Esophagus muscularis mucosa (tissue), 4 donors: Measurements from ENCODE around the gene PSTK. TPM values are rescaled to one million over a fixed set of nuclear protein-coding genes. Genes with fewer than 3 reads are reported as not detected.

ENCODE experiments used
- DNase-seq: peaks from one replicate; pipeline ENCODE4 v3.0.0-alpha.2; 2017; ENCODE audit errors: extremely low spot score
- H3K27ac ChIP-seq, 4 donors: fragments of 200-600 bp; sonication (generic); replicated peaks in 1 of 4; 1 replicate in 3 of 4; 2 replicates in 1 of 4; pipeline ENCODE4 v1.5.1; 2016 to 2019; ENCODE audit warnings: mild to moderate bottlenecking in 1 of 4
- H3K27me3 ChIP-seq, 4 donors: fragments of 200-600 bp; sonication (generic); one replicate each; pipeline versions ENCODE4 v1.5.1 to v1.6.0; 2016 to 2019
- H3K36me3 ChIP-seq, 4 donors: fragments of 200-600 bp; sonication (generic); one replicate each; pipeline ENCODE4 v1.5.1; 2016 to 2019
- H3K4me1 ChIP-seq, 4 donors: fragments of 200-600 bp; sonication (generic); one replicate each; pipeline ENCODE4 v1.5.1; 2016 to 2019
- H3K4me3 ChIP-seq, 4 donors: fragments of 200-600 bp; sonication (generic); 1 replicate in 2 of 4; 2 replicates in 2 of 4; pipeline ENCODE4 v1.5.1; 2016 to 2019; ENCODE audit warnings: mild to moderate bottlenecking in 4 of 4, moderate library complexity in 1 of 4
- H3K9me3 ChIP-seq, 4 donors: fragments of 200-600 bp; sonication (generic); 1 replicate in 3 of 4; 2 replicates in 1 of 4; pipeline ENCODE4 v1.5.1; 2016 to 2019
- EP300 ChIP-seq: sonication (generic); formaldehyde crosslinking; IDR thresholded peaks from one replicate; pipeline ENCODE4 v1.6.1; 2017; ENCODE audit warnings: antibody characterized with exemption
- POLR2A ChIP-seq: fragments of 450-650 bp; IDR thresholded peaks from one replicate; pipeline ENCODE4 v1.6.1; 2017; ENCODE audit warnings: antibody characterized with exemption, moderate library complexity, mild to moderate bottlenecking, low read depth
- POLR2AphosphoS5 ChIP-seq, 2 donors: sonication (generic); formaldehyde crosslinking; IDR thresholded peaks; one replicate each; pipeline ENCODE4 v1.6.1; 2017; ENCODE audit warnings: antibody characterized with exemption in 2 of 2
- WGBS: methylation state at CpG from one replicate; pipeline ENCODE4 v1.1.5; 2018; 5-methylcytosine and 5-hydroxymethylcytosine counted together
- intact Hi-C: fragments of 100-400 bp; cut with DNase I; formaldehyde crosslinking; loops from one replicate; pipeline ENCODE4 v1.15.1; 2023
- total RNA-seq, 4 donors: library from RNA; depleted of rRNA; stranded (reverse); fragments of >200 nt; gene quantifications; one replicate each; pipeline versions ENCODE4 v1.1.0 to v1.2.1, GENCODE V29; 2016
- TF ChIP-seq, protein P1 (sequence below), 3 experiments: fragments of 200-600 bp in 2 of 3; fragments of 450-650 bp in 1 of 3; sonication (generic) in 2 of 3; IDR thresholded peaks; one replicate each; pipeline ENCODE4 v1.5.1; 2017 to 2019; ENCODE audit warnings: antibody characterized with exemption in 3 of 3, mild to moderate bottlenecking in 2 of 3, moderate library complexity in 1 of 3

PSTK gene
- total RNA-seq, 4 donors from 2014 or later: 1.4 to 3.3 (median 2.7) TPM

DNA sequence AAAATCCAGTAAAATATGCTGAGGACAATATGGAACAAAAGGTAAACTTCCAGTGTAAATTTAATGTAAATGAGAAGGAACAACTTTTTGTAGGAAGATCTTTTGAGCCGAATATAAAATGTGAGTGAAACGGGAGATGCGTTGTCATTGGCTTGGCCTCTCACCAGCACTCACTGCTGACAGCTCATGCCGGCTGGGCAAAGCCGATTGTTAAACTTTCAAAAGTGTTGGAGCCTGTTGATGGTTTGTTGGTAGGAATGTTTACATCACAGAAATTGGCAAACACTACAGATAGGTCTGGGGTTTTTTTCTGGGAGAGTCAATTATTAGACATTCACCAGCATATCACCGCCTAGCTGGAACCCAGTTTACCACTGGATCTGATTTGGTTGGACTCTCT is 6.1 kb downstream of the PSTK start:
- peaks cover 0 to 1% (median 0%) of the 10 kb centered on the region in 4 donors for H3K4me1 ChIP-seq
- DNase-seq: no peak
- no peak overlapping the region for H3K4me3 ChIP-seq
- no peaks in the 10 kb centered on the region for H3K27me3 ChIP-seq
- 71% methylated on average over 6 of the region's 6 CpGs for WGBS
- H3K36me3 ChIP-seq: peaks cover 0 to 5% (median 0%) of the 10 kb centered on the region in 4 donors
- peak overlapping the region in 1 of 4 donors; percentile 1 for H3K27ac ChIP-seq
- no peak for TF ChIP-seq EP300
- no peak for TF ChIP-seq POLR2A
- TF ChIP-seq POLR2AphosphoS5 (IDR thresholded peaks at IDR 0.05): no peak
- TF ChIP-seq, protein P1, sequence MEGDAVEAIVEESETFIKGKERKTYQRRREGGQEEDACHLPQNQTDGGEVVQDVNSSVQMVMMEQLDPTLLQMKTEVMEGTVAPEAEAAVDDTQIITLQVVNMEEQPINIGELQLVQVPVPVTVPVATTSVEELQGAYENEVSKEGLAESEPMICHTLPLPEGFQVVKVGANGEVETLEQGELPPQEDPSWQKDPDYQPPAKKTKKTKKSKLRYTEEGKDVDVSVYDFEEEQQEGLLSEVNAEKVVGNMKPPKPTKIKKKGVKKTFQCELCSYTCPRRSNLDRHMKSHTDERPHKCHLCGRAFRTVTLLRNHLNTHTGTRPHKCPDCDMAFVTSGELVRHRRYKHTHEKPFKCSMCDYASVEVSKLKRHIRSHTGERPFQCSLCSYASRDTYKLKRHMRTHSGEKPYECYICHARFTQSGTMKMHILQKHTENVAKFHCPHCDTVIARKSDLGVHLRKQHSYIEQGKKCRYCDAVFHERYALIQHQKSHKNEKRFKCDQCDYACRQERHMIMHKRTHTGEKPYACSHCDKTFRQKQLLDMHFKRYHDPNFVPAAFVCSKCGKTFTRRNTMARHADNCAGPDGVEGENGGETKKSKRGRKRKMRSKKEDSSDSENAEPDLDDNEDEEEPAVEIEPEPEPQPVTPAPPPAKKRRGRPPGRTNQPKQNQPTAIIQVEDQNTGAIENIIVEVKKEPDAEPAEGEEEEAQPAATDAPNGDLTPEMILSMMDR (IDR thresholded peaks at IDR 0.05): no peak
- intact Hi-C loops: no loop called here
- H3K9me3 ChIP-seq: no peaks in the 10 kb centered on the region

DNA sequence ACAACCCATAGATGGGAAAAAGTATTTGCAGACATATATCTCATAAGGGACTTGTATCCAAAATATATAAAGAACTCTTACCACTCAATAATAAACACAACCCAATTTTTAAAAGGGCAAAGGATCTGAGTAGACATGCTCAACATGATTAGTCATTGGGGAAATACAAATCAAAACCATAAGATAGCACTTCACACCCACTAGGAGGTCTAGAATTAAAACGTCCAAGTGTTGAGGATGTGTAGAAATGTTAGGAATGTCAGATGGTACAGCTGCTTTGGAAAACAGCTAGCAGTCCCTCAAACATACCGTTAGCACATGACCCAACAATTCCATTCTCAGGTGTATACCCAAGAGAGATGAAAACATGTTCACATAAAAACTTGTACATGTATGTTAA is 8.3 kb downstream of the PSTK start:
- TF ChIP-seq EP300 (no peak), POLR2AphosphoS5 (IDR thresholded peaks at IDR 0.05) (no peak), POLR2A (no peak)
- TF ChIP-seq, protein P1 (IDR thresholded peaks at IDR 0.05): no peak
- no peaks in the 10 kb centered on the region for H3K9me3 ChIP-seq
- intact Hi-C loops: no loop called here
- no peak overlapping the region for H3K27ac ChIP-seq
- H3K4me3 ChIP-seq: no peak overlapping the region
- peaks cover 0 to 26% (median 11%) of the 10 kb centered on the region in 4 donors for H3K36me3 ChIP-seq
- DNase-seq: no peak
- WGBS: 80% methylated on average over 2 of the region's 2 CpGs
- H3K4me1 ChIP-seq: no peaks in the 10 kb centered on the region
- no peaks in the 10 kb centered on the region for H3K27me3 ChIP-seq

DNA sequence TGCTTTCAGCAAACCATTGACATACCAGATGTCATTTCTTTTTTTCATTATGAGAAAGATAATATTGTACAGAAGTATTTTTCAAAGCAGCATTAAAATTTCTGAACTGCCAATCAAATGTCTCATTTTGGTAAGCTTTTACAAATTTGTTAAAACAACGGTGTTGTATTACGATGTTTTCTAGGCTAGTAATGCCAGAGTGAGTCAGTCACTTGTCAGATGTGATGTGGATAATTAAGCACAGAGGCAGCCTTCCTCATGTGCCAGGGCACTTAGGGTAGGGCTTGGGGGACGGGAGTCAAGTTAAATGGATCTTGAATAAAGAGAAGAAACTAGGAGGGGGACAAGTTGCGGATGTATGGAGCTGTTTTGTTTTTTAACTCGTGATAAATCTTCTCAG is 10.1 kb downstream of the PSTK start:
- no peak for DNase-seq
- Histone ChIP-seq H3K4me1 (no peaks in the 10 kb centered on the region), H3K27me3 (no peaks in the 10 kb centered on the region), H3K9me3 (no peaks in the 10 kb centered on the region), H3K36me3 (peaks cover 11 to 44% (median 27%) of the 10 kb centered on the region in 4 donors), H3K4me3 (no peak overlapping the region), H3K27ac (no peak overlapping the region)
- intact Hi-C loops: no loop called here
- TF ChIP-seq, protein P1 (IDR thresholded peaks at IDR 0.05): no peak
- TF ChIP-seq EP300: no peak
- TF ChIP-seq POLR2AphosphoS5 (IDR thresholded peaks at IDR 0.05): no peak
- TF ChIP-seq POLR2A: no peak
- 76% methylated on average over 5 of the region's 5 CpGs for WGBS

DNA sequence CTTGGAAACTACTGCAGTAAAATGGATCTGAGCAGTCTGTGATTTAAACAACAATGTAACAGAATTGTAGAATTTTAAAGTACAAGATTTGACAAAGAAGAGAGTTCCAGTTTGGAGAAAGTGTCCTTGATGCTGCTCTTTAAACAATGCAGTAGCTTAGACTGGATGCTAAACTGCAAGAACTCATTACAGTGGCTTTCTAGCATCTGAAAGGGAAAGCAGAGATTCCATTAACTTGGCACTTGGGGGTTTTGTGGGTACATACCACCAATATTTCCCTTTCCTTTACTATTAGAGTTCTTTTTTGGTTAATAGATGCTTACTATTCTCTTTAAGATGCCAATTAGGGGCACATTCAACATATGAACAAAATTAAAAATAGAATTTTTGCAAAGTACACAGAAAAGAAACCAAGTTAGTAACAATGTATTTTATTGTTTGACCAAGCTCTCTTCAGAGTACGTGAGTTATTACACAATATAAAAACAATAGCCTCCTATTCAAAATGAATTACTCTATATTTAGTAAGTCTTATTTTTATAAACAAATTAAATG is 11.9 kb downstream of the PSTK start:
- WGBS: 78% methylated on average over 1 of the region's 1 CpG
- no peak for DNase-seq

More for the DNA sequence above, 11.9 kb downstream of the PSTK start:
- Histone ChIP-seq H3K4me1 (no peaks in the 10 kb centered on the region), H3K36me3 (peaks cover 18 to 59% (median 39%) of the 10 kb centered on the region in 4 donors), H3K27ac (no peak overlapping the region), H3K9me3 (no peaks in the 10 kb centered on the region), H3K4me3 (no peak overlapping the region), H3K27me3 (no peaks in the 10 kb centered on the region)
- intact Hi-C loops: no loop called here
- TF ChIP-seq, protein P1 (IDR thresholded peaks at IDR 0.05): no peak
- TF ChIP-seq POLR2AphosphoS5 (IDR thresholded peaks at IDR 0.05): no peak
- no peak for TF ChIP-seq EP300
- TF ChIP-seq POLR2A: no peak
